Neural crest cell (in vitro differentiated cells): ENCODE data around the gene WDR89. TPM values are rescaled to one million over a fixed set of nuclear protein-coding genes. Genes with fewer than 3 reads are reported as not detected.
"Not testable (repeated sequence)": the region's sequence is repeated elsewhere in the genome, so short reads cannot be mapped to it uniquely, and the experiment has no call there.

ENCODE experiments used
- DNase-seq: peaks from one replicate; pipeline ENCODE4 v3.0.0; 2021; ENCODE audit warnings: low read depth, mixed read lengths, low spot score
- H3K27ac Mint-ChIP-seq: one replicate; pipeline ENCODE4 v1.8.0; 2021; ENCODE audit warnings: mild to moderate bottlenecking, mixed read lengths; ENCODE audit not compliant: unreplicated experiment
- H3K27me3 Mint-ChIP-seq: 2 replicates; pipeline ENCODE4 v1.8.0; 2021; ENCODE audit warnings: low read depth, mild to moderate bottlenecking, mixed read lengths
- H3K36me3 Mint-ChIP-seq: 2 replicates; pipeline ENCODE4 v1.8.0; 2021; ENCODE audit warnings: low read depth, mild to moderate bottlenecking, mixed read lengths
- H3K4me1 Mint-ChIP-seq: 2 replicates; pipeline ENCODE4 v1.8.0; 2021; ENCODE audit warnings: mixed read lengths
- H3K4me3 Mint-ChIP-seq: one replicate; pipeline ENCODE4 v1.8.0; 2021; ENCODE audit warnings: mild to moderate bottlenecking, mixed read lengths
- H3K9me3 Mint-ChIP-seq: 2 replicates; pipeline ENCODE4 v1.8.0; 2021; ENCODE audit warnings: mixed read lengths
- CTCF ChIP-seq: fragments of 200-600 bp; sonication (generic); conservative IDR thresholded peaks from 2 replicates; pipeline ENCODE4 v1.5.0; 2021; ENCODE audit warnings: antibody characterized with exemption, mild to moderate bottlenecking
- total RNA-seq: library from RNA; stranded (reverse); gene quantifications from 2 replicates; pipeline ENCODE4 v1.2.1, GENCODE V29; 2021

The WDR89 gene
- total RNA-seq, 1 donor from 2014 or later = 23.6 TPM

DNA sequence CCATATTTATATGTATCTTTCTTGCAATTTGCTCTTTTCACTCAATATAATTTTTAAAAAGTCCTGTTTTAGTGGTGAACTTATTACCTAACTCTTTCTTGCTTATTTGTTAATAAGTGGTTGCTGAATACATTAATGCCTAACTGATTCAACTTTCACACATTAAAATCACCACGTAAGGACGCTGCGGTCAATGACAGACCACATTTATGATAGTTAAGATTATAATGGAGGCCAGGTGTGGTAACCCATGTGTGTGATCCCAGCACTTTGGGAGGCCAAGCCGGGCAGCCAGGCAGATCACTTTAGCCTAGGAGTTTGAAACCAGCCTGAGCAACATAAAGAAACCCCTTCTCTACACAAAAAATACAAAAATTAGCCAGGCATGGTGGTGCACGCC, 37.0 kb downstream of the WDR89 start:
- peaks cover 7% of the 10 kb centered on the region for H3K9me3 Mint-ChIP-seq
- no peaks in the 10 kb centered on the region for H3K4me1 Mint-ChIP-seq
- no peak for TF ChIP-seq CTCF
- no peak overlapping the region for H3K4me3 Mint-ChIP-seq
- peaks cover 22% of the 10 kb centered on the region for H3K36me3 Mint-ChIP-seq
- no peak for DNase-seq
- no peaks in the 10 kb centered on the region for H3K27me3 Mint-ChIP-seq
- no peak overlapping the region for H3K27ac Mint-ChIP-seq

DNA sequence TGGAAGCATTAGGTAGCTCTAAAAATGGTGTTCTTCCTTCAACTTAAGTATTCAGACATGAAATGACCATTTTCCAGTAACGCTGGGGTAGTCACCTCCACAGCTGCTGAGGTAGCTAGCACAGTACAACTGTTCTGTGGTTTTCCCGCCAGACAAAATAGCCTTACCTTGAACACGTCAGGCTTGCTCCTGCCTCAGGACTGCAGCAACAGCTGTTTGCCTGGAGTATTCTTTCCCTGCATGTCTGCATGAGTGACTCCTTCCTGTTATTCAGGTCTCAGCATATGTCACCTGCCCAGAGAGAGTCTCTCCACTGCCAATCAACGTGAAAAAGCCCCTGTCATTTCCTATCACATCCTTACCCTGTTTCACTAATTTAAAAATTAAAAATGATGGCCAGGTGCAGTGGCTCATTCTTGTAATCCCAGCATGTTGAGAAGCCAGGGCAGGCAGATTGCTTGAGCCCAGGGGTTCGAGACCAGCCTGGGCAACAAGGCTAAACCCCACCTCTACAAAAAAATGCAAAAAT, 37.9 kb downstream of the WDR89 start:
- no peak for DNase-seq
- TF ChIP-seq CTCF = no peak
- Mint-ChIP-seq H3K36me3 (peaks cover 29% of the 10 kb centered on the region), H3K9me3 (peaks cover 10% of the 10 kb centered on the region), H3K4me1 (peaks cover 4% of the 10 kb centered on the region), H3K27me3 (no peaks in the 10 kb centered on the region), H3K27ac (no peak overlapping the region), H3K4me3 (no peak overlapping the region)

DNA sequence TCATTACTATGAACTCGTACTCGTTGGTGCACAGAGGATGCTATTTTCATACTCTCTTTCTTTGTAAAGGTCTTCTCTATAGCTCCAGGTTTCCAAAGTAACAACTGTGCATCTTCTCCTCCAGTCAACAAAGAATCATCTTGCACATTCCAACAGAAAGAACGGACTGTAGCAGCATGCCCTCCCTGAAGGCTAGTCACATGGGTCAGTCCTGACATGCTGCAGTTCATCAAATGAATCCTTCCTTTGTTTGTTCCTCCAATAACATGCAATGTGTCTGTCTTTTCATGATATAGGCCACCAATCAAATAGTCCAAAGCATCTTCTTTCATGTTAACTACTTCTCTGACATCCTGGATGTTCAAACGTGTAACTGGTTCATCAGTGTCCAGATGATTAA, 42.9 kb downstream of the WDR89 start:
- Mint-ChIP-seq H3K27me3 (no peaks in the 10 kb centered on the region), H3K9me3 (peaks cover 29% of the 10 kb centered on the region), H3K4me1 (peaks cover 6% of the 10 kb centered on the region), H3K27ac (no peak overlapping the region), H3K36me3 (peaks cover 71% of the 10 kb centered on the region), H3K4me3 (no peak overlapping the region)
- TF ChIP-seq CTCF = no peak
- DNase-seq = no peak

- Mint-ChIP-seq H3K9me3 (peaks cover 32% of the 10 kb centered on the region), H3K27ac (no peak overlapping the region), H3K36me3 (peaks cover 64% of the 10 kb centered on the region), H3K27me3 (no peaks in the 10 kb centered on the region), H3K4me1 (peaks cover 6% of the 10 kb centered on the region), H3K4me3 (no peak overlapping the region)
- TF ChIP-seq CTCF = no peak
- no peak for DNase-seq
Observed at GRCh38 chr14:63596998-63597658, 44.5 kb downstream of the WDR89 start.

DNA sequence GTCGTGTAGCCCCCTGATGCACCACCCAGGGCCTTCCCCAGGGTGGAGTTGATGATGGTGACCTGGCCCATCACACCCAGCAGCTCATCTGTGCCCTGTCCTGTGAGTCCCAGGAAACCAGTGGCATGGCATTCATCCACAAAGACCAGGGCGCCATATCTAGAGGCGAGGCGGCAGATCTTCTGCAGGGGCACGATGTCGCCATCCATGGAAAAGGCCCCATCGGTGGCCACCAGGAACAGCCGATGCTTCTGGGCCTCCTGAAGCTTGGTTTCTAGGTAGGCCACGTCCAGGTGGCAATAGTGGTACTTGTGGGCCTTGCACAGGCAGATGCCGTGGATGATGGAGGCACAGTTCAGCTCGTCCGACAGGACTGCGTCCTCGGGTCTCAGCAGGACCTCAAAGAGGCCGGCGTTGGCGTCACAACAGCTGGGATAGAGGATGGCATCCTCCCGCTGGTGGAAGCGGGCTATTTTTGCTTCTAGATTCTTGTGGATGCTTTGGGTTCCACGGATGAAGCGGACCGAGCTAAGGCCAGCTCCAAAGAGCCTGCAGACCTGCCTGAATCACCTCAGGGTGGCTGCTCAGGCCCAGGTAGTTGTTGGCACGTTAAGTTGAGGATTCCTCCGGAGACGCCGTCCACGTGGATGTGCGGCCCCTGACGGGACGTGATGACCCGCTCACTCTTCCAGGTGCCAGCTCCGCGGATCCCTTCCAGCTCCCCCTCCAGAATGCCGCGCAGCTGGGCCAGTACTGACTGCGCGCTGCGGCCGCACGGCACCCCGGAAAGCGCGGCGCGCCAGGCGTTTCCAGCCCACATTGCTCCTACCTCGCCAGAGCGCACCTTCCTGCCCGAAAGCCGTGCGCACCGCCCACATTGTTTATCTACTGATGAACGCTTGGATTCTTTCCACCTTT, 47.0 kb downstream of the WDR89 start:
- peaks cover 51% of the 10 kb centered on the region for H3K36me3 Mint-ChIP-seq
- H3K4me3 Mint-ChIP-seq = no peak overlapping the region
- no peak for DNase-seq
- no peak overlapping the region for H3K27ac Mint-ChIP-seq
- no peak for TF ChIP-seq CTCF
- H3K9me3 Mint-ChIP-seq = peaks cover 25% of the 10 kb centered on the region
- peaks cover 6% of the 10 kb centered on the region for H3K4me1 Mint-ChIP-seq
- no peaks in the 10 kb centered on the region for H3K27me3 Mint-ChIP-seq

GRCh38 chr14:63583046-63583445, 58.6 kb downstream of the WDR89 start:
- not testable (repeated sequence) for H3K4me1 Mint-ChIP-seq, H3K27me3 Mint-ChIP-seq, H3K36me3 Mint-ChIP-seq, DNase-seq, H3K9me3 Mint-ChIP-seq, H3K27ac Mint-ChIP-seq, H3K4me3 Mint-ChIP-seq
